ENCODE results near the gene PTPN14. TPM values are rescaled to one million over a fixed set of nuclear protein-coding genes. Genes with fewer than 3 reads are reported as not detected.

Gene PTPN14
- total RNA-seq, 1 experiment from 2014 or later: 27.4 TPM

- DNase-seq (ENCODE audit: low read depth): no peak
These were observed 240.4 kb downstream of the PTPN14 start for GRCh38 chr1:214310777-214311690.

GRCh38 chr1:214310010-214310409, 241.4 kb downstream of the PTPN14 start:
- no peak for DNase-seq (ENCODE audit: low read depth)

- DNase-seq (ENCODE audit: low read depth): no peak
These were observed 245.1 kb downstream of the PTPN14 start for GRCh38 chr1:214306269-214306668.

- no peak for DNase-seq (ENCODE audit: low read depth)
These were observed 246.1 kb downstream of the PTPN14 start for GRCh38 chr1:214305164-214305751.

GRCh38 chr1:214303141-214303930, 248.1 kb downstream of the PTPN14 start:
- DNase-seq (ENCODE audit: low read depth): no peak

GRCh38 chr1:214301526-214301925, 249.9 kb downstream of the PTPN14 start:
- DNase-seq (ENCODE audit: low read depth): no peak

GRCh38 chr1:214300149-214300780, 251.1 kb downstream of the PTPN14 start:
- no peak for DNase-seq (ENCODE audit: low read depth)

Other genes starting within 250 kb of the PTPN14 start
- 45.5 and 83.9 TPM in 2 replicates for gene CENPF, start 51.6 kb upstream of the PTPN14 start, total RNA-seq (2014; rRNA removed; shearing (Covaris generic))

Measured in M059J (cell line).